Dedifferentiated amniotic fluid mesenchymal stem cell (primary cell): ENCODE results near the gene ABITRAM.
A peak's percentile ranks its signal among the peaks of the same experiment; 100 is the strongest.
"Not testable (repeated sequence)": the region's sequence is repeated elsewhere in the genome, so short reads cannot be mapped to it uniquely, and the experiment has no call there.

ENCODE experiments used
- DNase-seq: peaks from one replicate; pipeline ENCODE4 v3.0.0-alpha.2; 2016; ENCODE audit errors: extremely low spot score

ABITRAM gene

GRCh38 chr9:108934323-108934893 lies at the start of gene ABITRAM:
Gene ABITRAM (plus strand): TSS chr9:108934400. CDS start chr9:108934487, 87 bp downstream.
- DNase-seq: peak; percentile 69

- DNase-seq: no peak
Observed at GRCh38 chr9:108884701-108885100, 49.5 kb upstream of the ABITRAM start.

- peak; percentile 26 for DNase-seq
Observed at GRCh38 chr9:108885643-108886348, 48.4 kb upstream of the ABITRAM start.

- not testable (repeated sequence) for DNase-seq
Observed at GRCh38 chr9:108886594-108887271, 47.5 kb upstream of the ABITRAM start.

- no peak for DNase-seq
Observed at GRCh38 chr9:108889649-108890067, 44.5 kb upstream of the ABITRAM start.

GRCh38 chr9:108894225-108894997 lies 39.8 kb upstream of the ABITRAM start:
- no peak for DNase-seq

GRCh38 chr9:108897324-108898096 lies 36.7 kb upstream of the ABITRAM start:
- no peak for DNase-seq

GRCh38 chr9:108899023-108899695 lies 35.0 kb upstream of the ABITRAM start:
- not testable (repeated sequence) for DNase-seq

GRCh38 chr9:108900176-108900575 lies 34.0 kb upstream of the ABITRAM start:
- no peak for DNase-seq

GRCh38 chr9:108903420-108904103 lies 30.6 kb upstream of the ABITRAM start:
- DNase-seq: no peak

GRCh38 chr9:108904161-108904560 lies 30.0 kb upstream of the ABITRAM start:
- DNase-seq: no peak

- DNase-seq: no peak
Observed at GRCh38 chr9:108905494-108905893, 28.7 kb upstream of the ABITRAM start.

GRCh38 chr9:108910402-108910801 lies 23.8 kb upstream of the ABITRAM start:
- no peak for DNase-seq

GRCh38 chr9:108910914-108911313 lies 23.3 kb upstream of the ABITRAM start:
- no peak for DNase-seq

- no peak for DNase-seq
Observed at GRCh38 chr9:108911820-108912219, 22.4 kb upstream of the ABITRAM start.

GRCh38 chr9:108913391-108913790 lies 20.8 kb upstream of the ABITRAM start:
- DNase-seq: no peak

- DNase-seq: no peak
Observed at GRCh38 chr9:108919517-108919916, 14.7 kb upstream of the ABITRAM start.

- not testable (repeated sequence) for DNase-seq
Observed at GRCh38 chr9:108920401-108920800, 13.8 kb upstream of the ABITRAM start.

- no peak for DNase-seq
Observed at GRCh38 chr9:108921200-108921599, 13.0 kb upstream of the ABITRAM start.

- DNase-seq: no peak
Observed at GRCh38 chr9:108924466-108924865, 9.7 kb upstream of the ABITRAM start.
